Activated naive CD4-positive, alpha-beta T cell treated with anti-CD3 and anti-CD28 coated beads, Interleukin-2, amount 50 U/mL, for 24 hours (primary cell): ENCODE measurements around the gene ROMO1.
"Not testable (repeated sequence)": the region's sequence is repeated elsewhere in the genome, so short reads cannot be mapped to it uniquely, and the experiment has no call there.

Source experiments
- H3K27ac Mint-ChIP-seq: one replicate; pipeline ENCODE4 v1.8.0; 2021; ENCODE audit warnings: mild to moderate bottlenecking, mixed read lengths
- H3K27me3 Mint-ChIP-seq: one replicate; pipeline ENCODE4 v1.8.0; 2021; ENCODE audit warnings: mixed read lengths
- H3K36me3 Mint-ChIP-seq: one replicate; pipeline ENCODE4 v1.8.0; 2021; ENCODE audit warnings: mixed read lengths
- H3K4me1 Mint-ChIP-seq: one replicate; pipeline ENCODE4 v1.8.0; 2021; ENCODE audit warnings: mixed read lengths
- H3K4me3 Mint-ChIP-seq: one replicate; pipeline ENCODE4 v1.8.0; 2021; ENCODE audit warnings: mild to moderate bottlenecking, mixed read lengths
- H3K9me3 Mint-ChIP-seq: one replicate; pipeline ENCODE4 v1.8.0; 2021; ENCODE audit warnings: mixed read lengths

ROMO1 gene

GRCh38 chr20:35743693-35744491 is 44.7 kb downstream of the ROMO1 start:
- Mint-ChIP-seq H3K4me3 (peak overlapping the region; percentile 100), H3K36me3 (peaks cover 20% of the 10 kb centered on the region), H3K27ac (peak overlapping the region; percentile 100), H3K27me3 (no peaks in the 10 kb centered on the region), H3K9me3 (no peaks in the 10 kb centered on the region), H3K4me1 (peaks cover 34% of the 10 kb centered on the region)

GRCh38 chr20:35744492-35744841 is 45.3 kb downstream of the ROMO1 start:
- H3K27me3 Mint-ChIP-seq, H3K9me3 Mint-ChIP-seq: not testable (repeated sequence)
- Mint-ChIP-seq H3K36me3 (peaks cover 17% of the 10 kb centered on the region), H3K4me3 (peak overlapping the region; percentile 100), H3K4me1 (peaks cover 30% of the 10 kb centered on the region), H3K27ac (peak overlapping the region; percentile 100)
